GM12878 (cell line): ENCODE results near the gene SRSF12. TPM values are rescaled to one million over a fixed set of nuclear protein-coding genes. Genes with fewer than 3 reads are reported as not detected.

ENCODE experiments used
- ATAC-seq: fragments of 200-7000 bp; cut with Tn5 transposase; 3 replicates; pipeline ENCODE4 v1.9.1; 2020; ENCODE audit warnings: mild to moderate bottlenecking, moderate library complexity
- BruUV-seq: library from RNA; stranded (reverse); fragments of 400-500 nt; replicated peaks from 2 replicates; lab custom pipeline; 2021; lab: Mats Ljungman, UMichigan
- CTCF ChIA-PET: fragments of 300-600 bp; sonication (Branson Sonifier 250); formaldehyde crosslinking; extraction: SDS; loops from one replicate; lab custom pipeline; 2021; ENCODE audit warnings: inconsistent platforms; lab: Yijun Ruan, JAX
- POLR2A ChIA-PET: fragments of 350-600 bp; formaldehyde crosslinking; extraction: SDS; loops from one replicate; lab custom pipeline; 2021; ENCODE audit warnings: inconsistent platforms; lab: Charles Lee
- RAD21 ChIA-PET: fragments of 300-600 bp; sonication (Branson Sonifier 250); formaldehyde crosslinking; loops from one replicate; lab custom pipeline; 2023; ENCODE audit warnings: antibody characterized with exemption; ENCODE audit not compliant: unreplicated experiment; lab: Charles Lee
- SMC1A ChIA-PET: fragments of 300-600 bp; sonication (Branson Sonifier 250); formaldehyde crosslinking; loops from one replicate; lab custom pipeline; 2023; ENCODE audit not compliant: unreplicated experiment, uncharacterized antibody; lab: Charles Lee
- DNase-seq: peaks from one replicate; pipeline ENCODE4 v3.0.0-alpha.2; 2011; ENCODE audit warnings: low read depth, low spot score
- FAIRE-seq: peaks from 3 replicates; lab custom pipeline; 2011; peaks lifted over from hg19 to GRCh38; lab: Jason Lieb, UNC
- H2AFZ ChIP-seq: 2 replicates; pipeline ENCODE4 v1.6.0; 2011; ENCODE audit warnings: low read depth, low read length, control low read depth; ENCODE audit not compliant: control insufficient read depth
- H3K27ac ChIP-seq: 2 replicates; pipeline ENCODE4 v1.5.1; 2011; ENCODE audit warnings: control low read depth; ENCODE audit not compliant: control insufficient read depth, insufficient read depth
- H3K27me3 ChIP-seq, 2 experiments: replicated peaks in 1 of 2; 2 replicates each; pipeline versions ENCODE4 v1.6.0 to v1.6.1; 2011; ENCODE audit warnings: low read length in 1 of 2; ENCODE audit not compliant: control insufficient read depth in 2 of 2, insufficient read depth in 2 of 2
- H3K36me3 ChIP-seq, 2 experiments: 2 replicates each; pipeline ENCODE4 v1.5.1; 2011; ENCODE audit warnings: low read length in 1 of 2; ENCODE audit not compliant: control insufficient read depth in 2 of 2, insufficient read depth in 2 of 2
- H3K4me1 ChIP-seq: 2 replicates; pipeline ENCODE4 v1.6.1; 2011; ENCODE audit warnings: mild to moderate bottlenecking, low read length, moderate library complexity, mixed read lengths; ENCODE audit not compliant: control insufficient read depth, insufficient read depth
- H3K4me2 ChIP-seq: 2 replicates; pipeline ENCODE4 v1.6.0; 2011; ENCODE audit warnings: control low read depth; ENCODE audit not compliant: control insufficient read depth, insufficient read depth
- H3K4me3 ChIP-seq: fragments of 200-600 bp; sonication (generic); 2 replicates; pipeline ENCODE4 v1.5.1; 2016
- H3K79me2 ChIP-seq: 2 replicates; pipeline ENCODE4 v1.6.0; 2011; ENCODE audit warnings: low read length; ENCODE audit not compliant: control insufficient read depth, insufficient read depth
- H3K9ac ChIP-seq: 2 replicates; pipeline ENCODE4 v1.8.0; 2011; ENCODE audit warnings: low read length, control low read depth, mixed read lengths; ENCODE audit not compliant: control insufficient read depth, insufficient read depth
- H3K9me3 ChIP-seq: replicated peaks from 3 replicates; pipeline ENCODE4 v1.5.1; 2011; ENCODE audit warnings: mild to moderate bottlenecking, low read length; ENCODE audit not compliant: control insufficient read depth, insufficient read depth
- H4K20me1 ChIP-seq: 2 replicates; pipeline ENCODE4 v1.6.0; 2011; ENCODE audit not compliant: control insufficient read depth, insufficient read depth
- KAT2A ChIP-seq: conservative IDR thresholded peaks from 2 replicates; pipeline ENCODE4 v1.6.1; 2011; ENCODE audit warnings: low read depth, low read length; ENCODE audit not compliant: control insufficient read depth
- MEF2B ChIP-seq: fragments of 450-650 bp; IDR thresholded peaks from 2 replicates; pipeline ENCODE4 v1.6.1; 2018; ENCODE audit warnings: mild to moderate bottlenecking, moderate library complexity; ENCODE audit not compliant: partially characterized antibody, poor library complexity, severe bottlenecking
- NFXL1 ChIP-seq: fragments of 450-650 bp; IDR thresholded peaks from 2 replicates; pipeline ENCODE4 v1.6.1; 2017; ENCODE audit warnings: antibody characterized with exemption, mild to moderate bottlenecking, borderline replicate concordance
- SMC3 ChIP-seq: IDR thresholded peaks from 2 replicates; pipeline ENCODE4 v1.6.1; 2011; ENCODE audit warnings: low read length, improper control_type of control experiment, borderline replicate concordance
- STAT1 ChIP-seq: fragments of 450-650 bp; conservative IDR thresholded peaks from 2 replicates; pipeline ENCODE4 v1.6.1; 2014; ENCODE audit warnings: antibody characterized with exemption, mild to moderate bottlenecking
- WGBS: methylation state at CpG from one replicate; pipeline ENCODE4 v1.1.6; 2016; ENCODE audit warnings: low lambda C conversion rate; ENCODE audit not compliant: insufficient replicate concordance, insufficient coverage; ENCODE audit errors: missing lambda C conversion rate; 5-methylcytosine and 5-hydroxymethylcytosine counted together
- in situ Hi-C: fragments of 300-500 bp; cut with MboI; formaldehyde crosslinking; loops from 9 replicates; pipeline ENCODE4 v1.14.3; 2018; ENCODE audit warnings: mixed read lengths
- intact Hi-C: fragments of 100-400 bp; cut with micrococcal nuclease; formaldehyde crosslinking; loops from one replicate; pipeline ENCODE4 v1.14.2; 2022; ENCODE audit not compliant: unreplicated experiment
- polyA plus RNA-seq, 11 experiments: library from polyadenylated mRNA; depleted of rRNA in 4 of 11; unstranded in 6 of 11; stranded (reverse) in 5 of 11; fragments of >200 nt; fragmentation: Nextera tagmentation in 4 of 11; fragmentation: Illumina TruSeq in 1 of 11; extraction: Ambion mirVana in 4 of 11; extraction: Trizol in 1 of 11; gene quantifications; 1 replicate in 1 of 11; 2 replicates in 10 of 11; pipeline versions ENCODE4 v1.2.1 to v1.2.3, GENCODE V29; 2011 to 2016; ENCODE audit warnings: inconsistent platforms in 2 of 11, missing spikeins in 2 of 11, low read depth in 1 of 11
- total RNA-seq, 4 experiments: library from RNA; depleted of rRNA in 3 of 4; stranded (reverse); fragments of >200 nt in 3 of 4; fragmentation: Illumina TruSeq in 1 of 4; extraction: Trizol in 1 of 4; gene quantifications; 2 replicates each; pipeline versions ENCODE4 v1.2.1 to v1.2.3, GENCODE V29; 2013 to 2021
- TF ChIP-seq, protein P1 (sequence below): fragments of 150-350 bp; IDR thresholded peaks from 2 replicates; pipeline ENCODE4 v1.6.1; 2016; ENCODE audit warnings: low read depth, low read length

The SRSF12 gene
- total and polyA plus RNA-seq, 10 of the 15 experiments (the other 5 are each of a cell fraction or from before 2014, with no cell fraction given), result 0.03 to 0.23 TPM; not detected in 8

DNA sequence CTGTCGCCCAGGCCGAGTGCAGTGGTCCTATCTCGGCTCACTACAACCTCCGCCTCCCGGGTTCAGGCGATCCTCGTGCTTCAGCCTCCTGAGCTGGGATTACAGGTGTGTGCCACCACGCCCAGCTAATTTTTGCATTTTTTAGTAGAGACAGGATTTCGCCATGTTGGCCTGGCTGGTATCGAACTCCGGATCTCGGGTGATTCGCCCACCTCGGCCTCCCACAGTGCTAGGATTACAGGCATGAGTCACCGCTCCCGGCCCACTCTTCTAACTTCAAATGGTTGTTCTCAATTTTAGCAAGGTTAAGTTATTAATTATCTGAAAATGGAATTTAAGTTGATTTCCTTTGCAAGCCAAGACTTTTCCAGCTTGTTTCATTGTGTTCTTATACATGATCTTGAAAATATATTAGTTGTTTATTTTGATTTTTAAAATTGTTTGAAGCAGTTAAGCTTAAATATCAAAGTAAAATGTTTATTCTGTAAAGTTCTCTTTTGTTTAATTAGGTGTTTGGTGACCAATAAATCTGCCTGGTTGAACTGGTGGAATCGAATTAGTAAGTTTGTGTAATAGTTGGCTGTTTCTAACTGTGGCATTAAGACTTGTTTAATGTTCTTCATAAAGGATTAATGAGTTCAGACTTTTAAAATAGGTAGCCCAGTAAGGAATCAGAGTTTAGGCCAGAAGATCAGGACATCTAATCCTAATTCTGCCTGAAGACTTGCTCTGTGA lies 30.3 kb upstream of the SRSF12 start:
- ChIA-PET POLR2A (interaction anchor here (0.6 to 1.4 kb wide), 6 partner anchors 10 to 1611 kb away, joined by 3 read pairs; partner anchors contain the start of gene PNRC1), SMC1A (interaction anchor here (0.6 to 1.0 kb wide), 3 partner anchors 16 to 240 kb away, joined by 3 to 6 read pairs (median 3); no protein-coding TSS in a partner anchor), RAD21 (interaction anchor here (0.7 to 1.8 kb wide), 3 partner anchors 65 to 228 kb away, joined by 3 to 7 read pairs (median 4); no protein-coding TSS in a partner anchor), CTCF (interaction anchor here (0.6 to 2.1 kb wide), 4 partner anchors 37 to 201 kb away, joined by 3 to 5 read pairs (median 3); no protein-coding TSS in a partner anchor)
- H3K4me1 ChIP-seq, result peaks cover 16% of the 10 kb centered on the region
- H3K4me3 ChIP-seq, result no peak overlapping the region
- no peak for ATAC-seq
- H3K79me2 ChIP-seq, result peaks cover 13% of the 10 kb centered on the region
- BruUV-seq, result no TSS peak
- H3K36me3 ChIP-seq, result no peaks in the 10 kb centered on the region
- no peak overlapping the region for H3K9ac ChIP-seq
- H3K9me3 ChIP-seq, result no peaks in the 10 kb centered on the region; the same call in 2 of the 3 replicates
- H3K27ac ChIP-seq, result no peak overlapping the region
- H3K27me3 ChIP-seq, result no peaks in the 10 kb centered on the region
- TF ChIP-seq STAT1 (no peak), SMC3 (no peak), MEF2B (no peak), NFXL1 (no peak), KAT2A (no peak)
- TF ChIP-seq, protein P1, sequence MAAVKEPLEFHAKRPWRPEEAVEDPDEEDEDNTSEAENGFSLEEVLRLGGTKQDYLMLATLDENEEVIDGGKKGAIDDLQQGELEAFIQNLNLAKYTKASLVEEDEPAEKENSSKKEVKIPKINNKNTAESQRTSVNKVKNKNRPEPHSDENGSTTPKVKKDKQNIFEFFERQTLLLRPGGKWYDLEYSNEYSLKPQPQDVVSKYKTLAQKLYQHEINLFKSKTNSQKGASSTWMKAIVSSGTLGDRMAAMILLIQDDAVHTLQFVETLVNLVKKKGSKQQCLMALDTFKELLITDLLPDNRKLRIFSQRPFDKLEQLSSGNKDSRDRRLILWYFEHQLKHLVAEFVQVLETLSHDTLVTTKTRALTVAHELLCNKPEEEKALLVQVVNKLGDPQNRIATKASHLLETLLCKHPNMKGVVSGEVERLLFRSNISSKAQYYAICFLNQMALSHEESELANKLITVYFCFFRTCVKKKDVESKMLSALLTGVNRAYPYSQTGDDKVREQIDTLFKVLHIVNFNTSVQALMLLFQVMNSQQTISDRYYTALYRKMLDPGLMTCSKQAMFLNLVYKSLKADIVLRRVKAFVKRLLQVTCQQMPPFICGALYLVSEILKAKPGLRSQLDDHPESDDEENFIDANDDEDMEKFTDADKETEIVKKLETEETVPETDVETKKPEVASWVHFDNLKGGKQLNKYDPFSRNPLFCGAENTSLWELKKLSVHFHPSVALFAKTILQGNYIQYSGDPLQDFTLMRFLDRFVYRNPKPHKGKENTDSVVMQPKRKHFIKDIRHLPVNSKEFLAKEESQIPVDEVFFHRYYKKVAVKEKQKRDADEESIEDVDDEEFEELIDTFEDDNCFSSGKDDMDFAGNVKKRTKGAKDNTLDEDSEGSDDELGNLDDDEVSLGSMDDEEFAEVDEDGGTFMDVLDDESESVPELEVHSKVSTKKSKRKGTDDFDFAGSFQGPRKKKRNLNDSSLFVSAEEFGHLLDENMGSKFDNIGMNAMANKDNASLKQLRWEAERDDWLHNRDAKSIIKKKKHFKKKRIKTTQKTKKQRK, result no peak
- in situ Hi-C loops (no loop called here), intact Hi-C loops (loop anchor here (5.0 kb wide), 1 partner anchor 204 kb away; the partner anchor contains the start of gene UBE2J1)
- no peak for FAIRE-seq
- no peak overlapping the region for H3K4me2 ChIP-seq
- DNase-seq, result no peak
- no peak overlapping the region for H2AFZ ChIP-seq
- WGBS, result 95% methylated on average over 17 of the region's 17 CpGs
- no peaks in the 10 kb centered on the region for H4K20me1 ChIP-seq
